ENCODE results near the gene TPK1.
"Not testable (repeated sequence)": the region's sequence is repeated elsewhere in the genome, so short reads cannot be mapped to it uniquely, and the experiment has no call there.

TPK1 gene

DNA sequence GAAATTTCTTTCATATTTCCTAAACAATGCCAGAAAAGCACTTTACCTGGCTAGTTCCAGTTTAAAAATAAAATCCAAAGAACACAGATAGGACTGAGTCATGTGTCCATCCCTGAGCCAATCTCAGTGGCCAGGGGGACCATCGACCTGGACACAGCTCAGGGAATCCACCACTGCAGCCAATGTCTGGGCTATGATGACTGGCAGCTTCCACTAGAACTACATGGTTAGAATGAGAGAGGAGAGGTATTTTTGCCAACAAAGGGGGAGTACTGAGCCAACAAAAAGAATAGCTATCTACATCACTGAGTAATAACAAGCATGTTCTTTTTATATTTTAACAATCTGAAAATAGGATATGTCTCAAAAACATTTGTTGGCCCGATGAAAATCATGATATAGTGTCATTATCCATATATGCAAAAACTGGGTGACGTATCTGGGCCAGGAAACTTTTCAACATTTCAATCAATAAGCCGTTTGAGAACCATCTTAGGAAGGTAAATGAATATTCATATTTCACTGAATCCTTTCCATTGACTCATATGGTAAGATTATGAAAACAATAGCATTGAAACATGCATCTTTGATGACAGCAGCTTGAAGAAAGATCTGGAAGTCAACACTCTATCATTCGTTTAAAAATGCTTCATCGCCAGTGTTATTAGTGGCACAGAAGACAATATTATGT lies 104.0 kb downstream of the TPK1 start:
- no peak overlapping the region for H3K4me3 ChIP-seq (ENCODE audit: low read depth, low read length)
- TF ChIP-seq POLR2A (IDR thresholded peaks at IDR 0.05; ENCODE audit: extremely low read depth, insufficient read length) = no peak
- no peak for TF ChIP-seq CTCF (IDR thresholded peaks at IDR 0.05; ENCODE audit: low read depth, low read length)
- no peak for TF ChIP-seq MYC (IDR thresholded peaks at IDR 0.05; ENCODE audit: low read depth, low read length)
- TF ChIP-seq MAX (IDR thresholded peaks at IDR 0.05; ENCODE audit: low read depth, low read length) = no peak
- no peak for DNase-seq (ENCODE audit: low read depth)

DNA sequence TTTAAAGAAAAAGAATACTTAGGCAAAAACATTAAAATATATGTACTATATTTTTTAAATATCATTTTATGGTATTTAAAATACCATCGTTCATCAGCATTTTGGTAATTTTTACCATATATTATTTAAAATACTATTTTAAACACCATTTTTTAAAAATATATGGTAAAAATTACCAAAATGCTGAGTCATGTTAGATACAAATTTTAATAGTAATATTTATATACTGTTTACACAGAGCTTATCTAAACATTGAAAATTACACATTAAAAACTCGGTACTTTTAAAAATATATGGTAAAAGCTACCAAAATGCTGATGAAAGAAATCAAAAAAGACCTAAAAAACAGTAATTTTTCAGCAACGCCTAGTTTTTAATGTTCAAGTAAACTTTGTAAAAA lies 105.6 kb downstream of the TPK1 start:
- TF ChIP-seq POLR2A (IDR thresholded peaks at IDR 0.05; ENCODE audit: extremely low read depth, insufficient read length) (no peak), MYC (IDR thresholded peaks at IDR 0.05; ENCODE audit: low read depth, low read length) (no peak), CTCF (IDR thresholded peaks at IDR 0.05; ENCODE audit: low read depth, low read length) (no peak), MAX (IDR thresholded peaks at IDR 0.05; ENCODE audit: low read depth, low read length) (no peak)
- H3K4me3 ChIP-seq (ENCODE audit: low read depth, low read length) = no peak overlapping the region
- DNase-seq (ENCODE audit: low read depth) = no peak

DNA sequence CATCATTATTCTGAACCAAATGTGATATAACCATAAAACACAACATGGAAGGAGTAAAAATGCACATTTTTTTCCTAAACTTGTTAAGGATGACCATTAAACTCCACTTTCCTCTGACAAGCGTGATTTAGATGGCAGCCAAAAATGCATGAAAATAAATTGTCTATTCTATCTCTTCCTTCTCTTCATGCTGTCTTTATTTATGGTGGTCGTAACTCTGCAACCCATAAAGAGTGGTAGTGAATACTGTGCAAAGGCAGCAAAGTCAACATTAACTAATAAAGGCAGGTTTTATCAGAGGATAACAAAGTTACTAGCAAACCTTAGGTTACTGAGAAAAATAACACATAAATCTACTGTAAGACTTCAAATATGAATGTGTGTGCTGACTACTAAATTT lies 106.6 kb downstream of the TPK1 start:
- no peak overlapping the region for H3K4me3 ChIP-seq (ENCODE audit: low read depth, low read length)
- no peak for TF ChIP-seq CTCF (IDR thresholded peaks at IDR 0.05; ENCODE audit: low read depth, low read length)
- TF ChIP-seq POLR2A (IDR thresholded peaks at IDR 0.05; ENCODE audit: extremely low read depth, insufficient read length) = no peak
- TF ChIP-seq MYC (IDR thresholded peaks at IDR 0.05; ENCODE audit: low read depth, low read length) = no peak
- TF ChIP-seq MAX (IDR thresholded peaks at IDR 0.05; ENCODE audit: low read depth, low read length) = no peak
- no peak for DNase-seq (ENCODE audit: low read depth)

DNA sequence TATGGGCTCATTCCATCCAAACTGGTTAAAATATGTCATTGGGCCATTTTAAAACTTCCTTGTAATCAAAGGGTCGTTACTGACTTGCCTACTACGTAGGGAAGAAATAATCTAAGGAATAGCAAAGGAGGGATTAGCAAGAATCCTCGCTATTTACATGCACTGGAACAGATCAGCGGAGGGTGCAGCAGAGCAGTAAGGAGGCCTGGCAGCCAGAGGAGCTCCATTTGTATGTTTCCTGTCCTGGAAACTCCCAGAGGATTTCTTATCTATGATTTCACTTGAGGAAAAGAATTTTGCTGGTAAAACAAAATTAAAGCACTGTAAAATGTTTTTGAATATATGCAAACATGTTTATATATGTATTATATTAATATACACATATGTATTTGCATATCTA lies 107.3 kb downstream of the TPK1 start:
- no peak for DNase-seq (ENCODE audit: low read depth)
- TF ChIP-seq CTCF (IDR thresholded peaks at IDR 0.05; ENCODE audit: low read depth, low read length) = no peak
- TF ChIP-seq POLR2A (IDR thresholded peaks at IDR 0.05; ENCODE audit: extremely low read depth, insufficient read length) = no peak
- no peak for TF ChIP-seq MYC (IDR thresholded peaks at IDR 0.05; ENCODE audit: low read depth, low read length)
- no peak for TF ChIP-seq MAX (IDR thresholded peaks at IDR 0.05; ENCODE audit: low read depth, low read length)
- no peak overlapping the region for H3K4me3 ChIP-seq (ENCODE audit: low read depth, low read length)

- not testable (repeated sequence) for H3K4me3 ChIP-seq (ENCODE audit: low read depth, low read length); DNase-seq (ENCODE audit: low read depth)
Observed at GRCh38 chr7:144726840-144727239, 109.0 kb downstream of the TPK1 start.

GRCh38 chr7:144725070-144725469 lies 110.8 kb downstream of the TPK1 start:
- no peak for DNase-seq (ENCODE audit: low read depth)
- no peak overlapping the region for H3K4me3 ChIP-seq (ENCODE audit: low read depth, low read length)
- no peak for TF ChIP-seq MAX (IDR thresholded peaks at IDR 0.05; ENCODE audit: low read depth, low read length)
- TF ChIP-seq CTCF (IDR thresholded peaks at IDR 0.05; ENCODE audit: low read depth, low read length) = no peak
- TF ChIP-seq POLR2A (IDR thresholded peaks at IDR 0.05; ENCODE audit: extremely low read depth, insufficient read length) = no peak
- TF ChIP-seq MYC (IDR thresholded peaks at IDR 0.05; ENCODE audit: low read depth, low read length) = no peak

All from NB4 (cell line).